ENCODE results near the gene ATL1.
A peak's percentile ranks its signal among the peaks of the same experiment; 100 is the strongest.

Gene ATL1

DNA sequence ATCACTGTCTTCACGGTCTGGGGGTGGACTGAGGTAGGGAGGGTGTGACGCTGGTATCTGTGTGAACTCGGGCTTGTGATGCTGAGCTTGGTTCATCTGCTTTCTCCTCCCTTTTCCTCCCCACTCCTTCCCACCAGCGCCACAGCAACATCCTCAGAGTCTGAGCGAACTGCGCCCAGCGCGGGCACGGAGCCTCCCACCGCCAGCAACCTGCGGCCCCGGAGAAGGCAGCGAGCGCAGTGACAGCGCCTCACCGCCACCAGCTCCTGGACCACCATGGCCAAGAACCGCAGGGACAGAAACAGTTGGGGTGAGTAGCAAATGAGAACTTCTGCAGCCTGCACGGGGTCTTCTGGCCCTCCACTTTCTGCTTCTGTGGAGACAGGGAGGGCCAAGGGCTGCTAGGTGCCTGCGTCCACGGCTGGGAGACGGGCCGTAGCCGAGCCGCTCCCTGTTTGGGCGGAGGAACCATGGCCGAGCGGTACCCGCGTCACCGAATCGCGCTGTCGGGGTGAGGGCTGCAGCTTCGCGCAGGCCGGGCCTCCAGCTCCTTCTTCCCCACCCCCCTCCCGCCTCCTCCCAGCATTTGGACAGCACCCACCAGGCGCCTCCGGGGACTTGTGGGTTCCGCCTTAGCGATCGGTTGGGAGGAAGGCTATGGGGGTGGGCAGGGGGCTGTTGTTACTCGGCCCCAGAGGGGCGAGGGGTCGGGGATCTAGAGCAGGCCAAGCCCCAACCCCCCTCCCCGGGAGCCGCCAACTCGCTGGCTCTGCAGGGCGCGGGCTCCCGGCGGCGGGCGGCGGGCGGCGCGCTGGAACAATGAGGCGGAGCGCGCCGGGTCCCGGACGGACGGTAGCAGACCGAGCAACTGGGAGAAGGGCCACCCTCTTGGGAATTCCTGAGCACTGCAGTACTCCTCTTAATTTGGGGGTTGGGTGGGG lies at the start of gene ATL1:
TSS of gene ATL1 (plus strand) at position 156 of the 941 bp plus-strand sequence. CDS start at position 277, 121 bp downstream.
- peak; percentile 70 for DNase-seq (ENCODE audit: low spot score)

DNA sequence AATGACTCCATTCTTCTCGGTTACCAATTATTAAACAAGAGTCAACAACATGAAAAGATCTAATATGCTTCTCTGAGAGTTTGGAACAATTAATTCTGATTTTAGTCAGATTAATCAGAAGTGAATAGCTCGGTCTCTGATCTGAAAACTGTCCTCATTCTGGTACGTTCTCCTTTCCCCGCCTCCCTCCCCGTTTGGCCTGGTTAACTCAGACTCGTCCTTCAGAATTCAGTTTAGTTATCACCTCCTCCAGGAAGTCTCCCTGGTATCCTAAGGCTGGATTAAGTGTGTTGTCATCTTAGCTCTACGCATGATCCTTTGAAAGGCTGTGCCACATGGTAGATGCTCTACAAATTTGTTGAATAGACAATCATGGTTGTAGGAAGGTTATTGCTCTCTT lies 49.8 kb upstream of the ATL1 start:
- no peak for DNase-seq (ENCODE audit: low spot score)

DNA sequence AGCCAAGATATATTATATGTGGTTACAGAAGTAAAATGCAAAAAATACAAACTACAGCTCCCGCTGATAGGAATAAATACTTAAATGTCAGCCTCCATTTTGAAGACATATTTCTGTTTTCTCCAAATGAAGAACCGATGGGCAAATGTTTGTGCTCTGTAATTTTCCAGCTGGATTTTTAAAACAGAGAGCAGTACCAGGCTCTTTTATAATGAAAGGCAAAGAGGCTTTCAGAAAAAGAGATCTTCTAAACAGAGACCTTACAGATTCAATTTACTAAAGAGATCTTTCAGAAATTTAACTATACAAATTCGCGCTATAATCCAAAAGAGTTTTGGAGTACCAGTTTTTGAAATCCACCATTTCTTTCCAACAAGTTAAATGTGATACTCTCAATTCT lies 47.5 kb upstream of the ATL1 start:
- no peak for DNase-seq (ENCODE audit: low spot score)

DNA sequence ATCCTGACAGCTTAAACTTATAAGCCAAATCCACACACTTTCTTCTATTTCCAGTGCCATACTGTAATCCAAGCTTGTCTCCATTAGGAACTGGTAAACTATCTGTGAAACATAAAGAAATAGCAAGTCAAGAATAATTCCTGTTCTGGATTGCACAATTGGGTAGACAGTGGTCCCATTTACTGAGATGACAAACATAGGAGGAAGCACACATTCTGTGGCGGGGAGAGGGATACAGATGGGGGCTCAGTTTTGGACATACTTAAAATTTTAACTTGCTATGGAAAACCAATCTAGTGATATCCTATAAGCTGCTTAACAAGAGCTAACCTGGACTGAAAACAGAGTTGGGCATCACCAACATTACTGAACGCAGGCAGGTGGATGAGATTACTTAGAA lies 43.9 kb upstream of the ATL1 start:
- no peak for DNase-seq (ENCODE audit: low spot score)

DNA sequence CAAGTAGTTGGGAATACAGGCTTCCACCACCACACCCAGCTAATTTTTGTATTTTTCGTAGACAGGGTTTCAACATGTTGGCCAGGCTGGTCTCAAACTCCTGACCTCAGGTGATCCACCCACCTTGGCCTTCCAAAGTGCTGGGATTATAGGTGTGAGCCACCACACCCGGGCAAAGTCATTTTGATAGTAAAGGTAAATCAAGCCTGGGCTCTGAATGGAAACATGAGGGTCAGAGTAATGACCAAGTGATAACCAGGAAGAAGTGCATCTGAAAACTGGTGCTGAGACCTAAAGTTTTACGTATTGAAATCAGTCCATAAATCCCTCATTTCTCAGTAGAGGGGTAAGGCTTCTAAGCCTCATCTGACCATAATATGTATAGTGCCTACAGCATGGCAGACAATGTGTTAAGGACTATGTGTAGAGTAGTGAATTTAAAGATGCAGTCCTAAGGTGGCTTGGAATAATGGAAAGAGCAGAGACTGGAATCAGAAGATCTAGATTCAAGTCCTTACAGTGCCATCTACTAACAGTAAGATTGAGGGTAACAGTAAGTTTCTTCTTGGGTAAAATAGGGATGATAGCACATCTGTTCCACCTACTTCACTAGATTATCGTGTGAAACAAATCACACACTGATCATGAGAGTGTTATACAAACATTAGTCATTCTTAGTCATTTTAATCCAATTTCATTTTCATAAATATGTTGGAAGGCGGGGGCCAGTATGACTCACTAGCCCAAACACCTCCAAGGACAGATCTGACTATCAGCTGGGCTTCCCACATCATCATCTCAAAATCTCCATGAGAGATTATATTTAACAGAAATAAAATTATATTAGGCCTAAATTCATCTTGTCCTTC lies 38.8 kb upstream of the ATL1 start:
- DNase-seq (ENCODE audit: low spot score), result peak; percentile 66

DNA sequence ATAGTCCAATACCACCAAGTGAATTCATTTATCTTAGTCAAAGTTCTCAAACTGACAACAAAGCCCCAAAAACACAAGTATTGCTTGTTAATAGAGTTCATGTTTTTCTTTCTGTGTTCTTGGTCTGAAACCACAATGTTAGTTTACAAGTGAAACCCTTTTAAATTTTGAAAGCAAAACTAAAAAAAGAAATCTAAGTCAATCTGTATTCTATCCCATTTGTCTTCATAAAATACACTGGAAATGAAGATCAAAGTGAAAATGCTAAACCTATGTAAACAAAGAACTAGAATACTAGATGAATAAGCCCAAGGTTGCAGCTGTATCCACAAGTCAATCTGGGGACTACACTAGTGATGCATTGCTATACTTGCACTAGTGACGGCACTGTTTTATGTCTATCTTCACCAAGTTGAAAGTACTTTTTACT lies 38.0 kb upstream of the ATL1 start:
- peak; percentile 55 for DNase-seq (ENCODE audit: low spot score)

DNA sequence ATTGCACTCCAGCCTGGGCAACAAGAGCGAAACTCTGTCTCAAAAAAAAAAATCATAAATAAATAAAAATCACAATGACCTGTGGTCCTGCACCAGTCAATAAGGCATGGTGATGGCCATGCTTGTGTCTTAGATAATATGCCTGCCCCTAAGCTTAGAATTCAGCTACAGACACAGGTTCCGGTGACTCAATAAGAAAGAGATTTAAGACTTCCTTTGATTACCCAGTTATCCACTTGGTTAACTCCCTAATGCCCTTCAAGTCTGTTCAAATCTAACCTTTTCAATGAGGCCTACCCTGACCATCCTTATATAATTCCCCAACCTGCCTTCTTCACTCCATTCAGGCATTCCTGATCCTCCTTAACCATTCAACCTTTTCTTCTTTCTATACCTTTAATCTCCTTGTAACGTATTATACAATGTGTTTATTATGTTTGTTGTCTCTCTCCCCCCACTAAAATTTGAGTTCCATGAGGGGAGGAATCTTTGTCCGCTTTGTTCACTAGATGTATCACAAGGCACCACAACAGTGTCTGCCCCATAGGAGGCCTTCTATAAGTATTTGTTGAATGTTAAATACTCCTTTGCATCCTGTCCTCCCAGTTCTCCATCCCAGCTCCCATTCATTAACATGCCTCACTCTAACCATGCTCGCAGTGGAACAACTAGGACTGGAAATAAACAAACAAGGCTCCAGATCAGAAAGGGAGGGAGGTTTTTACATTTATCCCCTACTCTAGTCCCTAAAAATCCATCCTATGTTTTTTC lies 36.5 kb upstream of the ATL1 start:
- DNase-seq (ENCODE audit: low spot score), result no peak

DNA sequence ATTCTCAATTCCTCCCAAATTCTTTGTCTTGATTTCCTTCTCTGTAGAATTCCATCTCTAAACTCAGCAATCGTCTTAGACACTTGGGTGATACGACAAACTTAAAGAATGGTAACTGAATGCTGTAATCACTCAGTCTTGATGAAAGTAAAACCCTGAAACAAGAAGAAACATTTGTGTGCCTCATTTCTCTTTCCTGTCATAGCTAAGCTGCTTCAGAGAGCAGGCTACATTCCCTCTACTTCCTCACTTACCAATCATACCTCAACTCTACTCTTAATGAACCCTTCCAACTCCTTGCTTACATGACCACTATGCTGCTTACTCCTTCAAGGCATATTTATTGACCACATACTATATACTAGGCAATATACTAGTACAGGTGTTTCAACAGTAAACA lies 35.9 kb upstream of the ATL1 start:
- DNase-seq (ENCODE audit: low spot score), result no peak

DNA sequence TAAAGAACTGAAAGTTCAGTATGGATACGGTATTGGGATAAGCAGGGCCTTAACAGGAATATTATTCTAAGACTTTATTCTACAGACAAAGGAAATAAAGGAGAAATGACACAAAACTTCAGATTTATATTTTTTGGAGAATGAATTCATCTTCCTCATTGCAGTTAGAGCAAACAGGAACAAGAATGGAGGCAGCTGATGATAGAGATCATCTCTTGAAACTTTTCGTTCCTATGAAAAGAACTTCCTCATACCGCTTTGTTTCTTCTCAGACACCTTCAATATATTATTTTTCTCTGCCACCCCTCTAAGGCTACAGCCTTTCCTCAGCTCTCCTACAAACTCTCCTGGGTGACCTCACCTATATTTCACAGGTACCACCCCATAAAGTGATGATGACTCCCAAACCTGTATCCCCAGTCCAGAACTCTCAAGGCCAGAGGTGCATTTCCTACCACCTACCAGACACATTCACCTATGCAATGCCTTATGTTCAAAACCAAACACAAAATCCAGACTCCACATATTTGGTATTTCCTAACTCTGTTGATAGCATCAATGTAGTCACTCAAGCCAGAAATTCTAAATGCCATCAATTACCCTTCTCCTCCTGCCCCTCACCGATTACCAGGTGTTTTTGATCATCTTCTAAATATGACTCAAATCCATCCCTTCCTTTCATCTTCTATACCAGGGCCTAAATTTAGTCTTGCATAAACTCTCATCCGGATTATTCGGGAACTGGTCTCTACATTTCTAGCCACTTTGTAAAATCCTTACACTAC lies 35.0 kb upstream of the ATL1 start:
- DNase-seq (ENCODE audit: low spot score), result no peak

DNA sequence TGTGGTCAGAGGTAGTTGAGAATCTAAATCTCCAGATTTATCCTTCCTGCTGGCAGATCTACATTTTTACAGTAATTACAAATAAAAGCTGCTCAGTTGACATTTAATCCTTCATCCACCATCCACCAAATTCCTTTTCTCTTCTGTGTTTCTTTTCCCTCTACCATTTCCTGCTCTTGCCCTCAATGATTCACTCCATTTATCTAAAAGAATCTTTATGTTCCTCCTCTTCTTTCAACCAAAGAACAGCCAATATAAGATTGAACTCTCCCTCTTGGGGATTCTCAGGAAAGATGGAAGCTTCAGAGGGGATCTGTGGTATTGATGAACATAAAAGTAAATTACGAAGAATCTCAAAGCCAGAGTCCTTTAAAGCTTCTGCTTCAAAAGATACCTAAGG lies 31.9 kb upstream of the ATL1 start:
- no peak for DNase-seq (ENCODE audit: low spot score)

DNA sequence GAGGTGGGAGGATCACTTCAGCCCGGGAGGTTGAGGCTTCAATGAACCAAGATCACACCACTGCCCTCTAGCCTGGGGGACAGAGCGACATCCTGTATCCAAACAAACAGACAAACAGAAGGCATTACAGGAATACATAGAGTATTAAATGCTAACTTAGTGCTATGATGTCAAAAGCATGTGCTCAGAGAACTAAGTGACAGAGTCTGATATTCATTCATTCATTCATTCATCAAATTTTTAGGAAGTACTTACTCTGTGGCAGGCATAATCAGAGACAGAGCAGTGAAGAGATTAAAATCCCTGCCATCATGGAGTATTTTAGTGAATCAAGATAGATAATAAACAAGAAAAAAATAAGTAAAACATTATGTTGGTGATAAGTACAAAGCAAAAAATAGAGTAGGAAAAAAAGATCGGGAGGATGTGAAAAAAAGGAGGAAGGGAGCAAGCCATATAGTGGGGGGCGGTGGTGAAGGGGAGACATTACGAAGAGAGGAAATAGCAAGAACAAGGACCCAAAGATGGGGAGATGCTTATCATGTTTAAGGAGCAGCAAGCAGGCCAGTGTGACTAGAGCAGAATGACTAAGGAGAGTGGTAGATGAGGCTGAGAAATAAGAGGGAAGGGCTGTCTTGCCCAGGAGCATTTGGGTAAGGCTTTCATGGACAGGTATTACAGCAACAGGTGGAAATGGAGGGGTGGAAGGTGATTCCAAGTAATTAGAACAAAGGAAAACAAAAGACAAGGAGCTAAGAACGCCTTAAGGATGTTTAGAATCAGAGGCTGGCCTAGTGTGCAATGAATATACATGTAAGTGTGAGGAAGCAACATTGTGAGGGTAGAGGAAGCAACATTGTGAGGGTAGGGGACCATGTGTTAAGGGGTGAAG lies 30.4 kb upstream of the ATL1 start:
- no peak for DNase-seq (ENCODE audit: low spot score)

DNA sequence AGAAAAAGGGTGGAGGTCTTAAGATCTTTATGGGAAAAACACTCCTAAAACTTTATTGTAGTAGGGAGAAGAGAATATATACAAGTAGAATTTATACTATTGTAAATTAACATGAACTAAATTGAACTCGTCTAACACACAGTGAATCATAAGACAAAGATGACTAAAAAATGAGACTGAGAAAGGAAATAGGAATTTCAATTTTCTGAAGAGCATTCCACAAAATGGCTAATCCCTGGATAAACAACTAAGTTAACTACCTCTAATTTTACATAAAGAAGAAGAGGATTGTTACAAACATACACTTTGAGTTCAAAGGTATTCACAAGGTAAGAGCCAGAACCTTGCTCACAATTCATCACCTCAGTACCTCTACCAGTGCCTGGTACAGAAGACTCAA lies 29.6 kb upstream of the ATL1 start:
- no peak for DNase-seq (ENCODE audit: low spot score)

DNA sequence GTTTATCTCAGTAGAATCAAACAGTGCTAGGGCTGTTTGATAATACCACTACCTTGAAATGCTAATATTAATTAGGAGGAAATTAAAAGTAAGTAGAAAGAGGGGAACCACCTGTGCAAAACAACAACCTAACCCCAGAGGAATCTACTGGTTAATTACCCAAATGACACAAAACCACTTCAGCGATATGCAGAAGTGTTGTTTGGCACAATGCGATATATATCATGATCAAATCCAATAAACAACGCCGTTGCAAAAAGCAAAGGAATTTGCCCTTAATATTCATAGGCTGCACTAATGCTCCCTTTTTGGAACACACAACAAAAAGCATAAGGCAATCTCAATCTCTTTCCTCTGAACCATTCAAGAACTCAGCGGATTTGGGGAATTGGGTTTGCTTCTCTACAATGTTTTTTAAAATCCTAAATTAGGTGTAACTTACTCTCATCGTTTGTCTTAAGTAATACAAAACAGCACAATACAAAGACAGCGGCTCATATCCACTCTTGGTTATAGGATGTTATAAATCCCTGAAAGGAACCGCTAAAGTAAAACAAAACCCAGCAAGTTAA lies 29.1 kb upstream of the ATL1 start:
- no peak for DNase-seq (ENCODE audit: low spot score)

DNA sequence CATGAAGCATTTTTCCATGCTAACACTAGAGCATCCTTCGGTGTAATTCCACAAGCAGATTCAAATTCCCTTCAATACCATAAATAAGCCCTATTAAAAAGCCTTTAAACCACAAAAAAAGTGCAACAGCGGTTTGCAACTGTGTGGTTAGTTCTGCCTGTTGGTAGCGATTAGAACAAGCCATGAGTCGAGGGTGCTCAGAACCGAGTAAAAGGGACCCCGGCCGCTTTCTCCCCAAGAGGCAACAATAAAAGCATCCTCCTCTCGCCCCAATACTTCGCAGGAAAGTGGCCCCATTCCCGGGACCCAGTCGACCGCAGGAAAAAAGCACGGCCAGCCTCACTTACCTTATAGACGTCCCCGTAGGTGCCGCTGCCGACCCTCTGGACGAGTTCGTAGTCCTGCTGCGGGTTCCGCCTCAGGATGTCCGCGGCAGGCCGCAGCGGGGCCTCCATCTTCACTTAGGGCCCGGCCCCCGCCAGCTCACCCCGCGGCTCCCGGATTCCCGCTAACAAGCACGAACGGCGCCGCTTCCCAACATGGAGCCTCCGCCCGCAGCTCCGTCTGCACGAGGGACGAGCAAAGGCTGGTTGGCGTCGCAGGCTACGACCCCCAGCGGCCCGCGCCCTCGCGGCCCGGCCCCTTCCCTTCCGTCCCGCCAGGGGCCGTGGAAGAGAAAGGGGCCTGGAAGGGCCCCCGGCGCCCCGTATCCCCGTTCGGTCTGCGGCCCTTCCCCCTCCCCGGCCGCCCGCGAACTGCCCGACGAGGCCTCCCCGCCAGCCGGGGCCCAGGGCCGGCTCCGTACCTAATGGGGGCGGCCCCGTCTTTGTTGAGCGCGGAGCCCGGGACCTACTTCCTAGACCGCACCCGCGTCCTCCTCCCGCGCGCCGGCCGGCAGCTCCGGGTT lies 28.1 kb upstream of the ATL1 start:
- peak; percentile 57 for DNase-seq (ENCODE audit: low spot score)

DNA sequence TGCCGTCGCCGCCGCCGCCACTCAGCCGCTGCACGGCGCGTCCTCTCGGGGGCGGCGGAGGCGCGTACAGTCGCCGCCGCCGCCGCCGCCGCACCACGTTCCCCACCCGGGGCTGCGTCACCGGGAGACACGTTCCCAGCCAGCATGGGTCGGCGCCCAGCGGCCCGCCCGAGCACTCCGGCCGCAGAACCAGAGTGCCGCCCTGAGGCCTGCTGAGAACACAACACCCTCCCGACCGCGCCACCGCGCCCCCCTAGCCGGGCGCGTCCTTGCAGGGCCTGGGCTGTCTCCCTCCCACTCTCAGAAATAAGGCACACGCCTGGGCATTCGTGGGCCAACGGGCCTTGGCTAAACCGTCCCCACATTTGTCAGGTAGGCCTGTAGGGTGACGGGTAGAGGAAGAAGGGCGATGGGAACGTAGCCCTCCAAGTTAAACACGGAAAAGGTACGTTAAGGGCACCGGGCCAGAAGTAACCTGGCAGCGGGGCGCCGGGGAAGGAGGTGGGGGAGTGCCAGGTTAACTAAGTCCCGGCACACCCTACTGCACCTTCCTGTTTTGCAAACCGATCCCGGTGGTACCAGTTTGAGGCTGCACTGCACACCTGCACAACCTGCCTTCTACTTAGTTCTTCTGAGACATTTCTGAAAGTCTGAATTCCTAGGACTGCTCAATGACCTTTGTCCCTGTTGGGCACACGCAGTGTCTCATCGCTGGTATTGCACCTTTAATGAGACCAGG lies 27.3 kb upstream of the ATL1 start, which contains the start of gene MAP4K5:
TSS of gene MAP4K5 (minus strand) at position 68 of the 739 bp plus-strand sequence. CDS start 520 bp downstream, outside the sequence.
- DNase-seq (ENCODE audit: low spot score), result peak; percentile 90

DNA sequence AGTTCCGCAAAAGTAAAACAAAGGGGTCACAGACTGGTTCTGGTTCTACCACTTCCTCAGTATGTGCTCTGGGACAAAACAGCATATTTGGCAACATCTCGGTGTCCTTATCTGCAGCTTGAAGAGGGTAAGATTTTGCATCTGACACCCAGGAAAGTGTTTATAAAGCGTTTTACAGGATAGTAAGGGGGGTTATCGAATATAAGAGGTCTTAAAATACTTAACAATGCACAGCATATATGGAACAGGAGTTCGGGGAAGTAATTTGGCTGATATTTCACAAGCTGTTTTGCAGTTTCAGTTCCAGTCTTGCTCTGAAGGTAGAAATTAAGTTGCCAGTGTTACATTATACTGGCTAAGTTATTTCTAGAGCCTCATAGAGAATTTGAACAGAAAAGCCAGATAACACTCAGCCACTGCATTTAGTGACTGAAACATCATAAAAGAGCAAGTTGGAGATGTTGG lies 26.7 kb upstream of the ATL1 start:
- DNase-seq (ENCODE audit: low spot score), result no peak

DNA sequence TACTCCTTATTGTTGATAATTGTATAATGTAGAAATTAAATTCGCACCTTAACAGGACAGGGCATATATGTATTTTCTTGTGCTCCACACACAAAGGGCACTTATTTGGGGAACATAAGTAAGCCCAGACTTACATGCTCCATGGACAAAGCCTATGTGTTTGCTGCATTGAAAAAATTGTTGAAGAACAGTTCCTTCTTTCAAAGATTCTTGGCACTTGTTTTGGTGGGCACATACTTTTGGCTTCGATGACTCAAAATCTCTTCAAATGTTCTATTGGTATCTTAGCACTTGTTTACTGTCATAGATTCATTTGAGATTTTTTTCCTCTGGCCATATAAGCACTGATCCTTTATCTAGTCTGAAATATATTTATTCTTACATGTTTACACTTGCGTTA lies 26.1 kb upstream of the ATL1 start:
- no peak for DNase-seq (ENCODE audit: low spot score)

DNA sequence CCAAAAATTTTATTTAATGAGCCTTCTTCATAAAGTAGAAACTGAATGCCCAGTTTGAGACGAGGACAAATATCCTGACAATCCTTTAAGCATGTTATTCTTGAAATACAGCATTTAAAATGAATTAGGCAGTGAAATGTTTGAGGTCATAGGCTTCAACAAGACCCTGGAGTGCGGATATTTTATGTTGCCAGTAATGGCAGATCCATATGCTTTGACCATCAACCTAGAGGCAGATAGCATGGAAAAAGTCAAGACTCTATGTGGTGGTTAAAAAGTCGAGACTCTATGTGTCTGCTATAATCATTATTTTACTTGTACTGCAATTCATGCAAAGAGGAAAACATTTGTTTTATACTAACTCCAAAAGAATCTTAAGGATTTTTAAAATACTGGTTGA lies 25.5 kb upstream of the ATL1 start:
- DNase-seq (ENCODE audit: low spot score), result no peak
